ENCODE results near the gene WNT1.

WNT1 gene

GRCh38 chr12:48965298-48965838, 12.8 kb upstream of the WNT1 start:
- no peak overlapping the region for H3K9ac ChIP-seq (ENCODE audit: low read depth, low read length, poor library complexity)
- no peak overlapping the region for H2BK12ac ChIP-seq (ENCODE audit: low read length)
- H3K18ac ChIP-seq (ENCODE audit: low read length) = no peak overlapping the region
- H2AK5ac ChIP-seq (ENCODE audit: low read depth, low read length) = no peak overlapping the region
- H3K27me3 ChIP-seq (ENCODE audit: control insufficient read depth in 3 of 3, insufficient read depth in 3 of 3, low read depth in 1 of 3, low read length in 3 of 3) = peaks cover 9 to 57% (median 46%) of the 10 kb centered on the region in 3 experiments
- H3K4me3 ChIP-seq (ENCODE audit: low read length in 2 of 2) = no peak overlapping the region
- no peak overlapping the region for H3K14ac ChIP-seq (ENCODE audit: low read length)
- H3K27ac ChIP-seq (replicated peaks; ENCODE audit: low read length) = no peak overlapping the region
- no peak overlapping the region for H3K4ac ChIP-seq (ENCODE audit: low read length)
- no peaks in the 10 kb centered on the region for H3K79me1 ChIP-seq (ENCODE audit: low read depth, low read length)
- no peak overlapping the region for H2BK15ac ChIP-seq (ENCODE audit: low read length)
- no peak for DNase-seq (ENCODE audit: low spot score)
- no peaks in the 10 kb centered on the region for H3K36me3 ChIP-seq (replicated peaks in 1 of 2; ENCODE audit: control insufficient read depth in 2 of 2, insufficient read depth in 2 of 2, low read length in 2 of 2)
- H3K4me1 ChIP-seq (ENCODE audit: control insufficient read depth in 2 of 2, insufficient read depth in 1 of 2, low read depth in 1 of 2, low read length in 2 of 2) = peaks cover 2 to 4% of the 10 kb centered on the region in 2 donors
- no peak overlapping the region for H2AFZ ChIP-seq (ENCODE audit: low read length)
- no peak overlapping the region for H3K23ac ChIP-seq (ENCODE audit: low read depth, low read length, poor library complexity)
- no peak overlapping the region for H3K4me2 ChIP-seq (ENCODE audit: insufficient read depth, low read length, poor library complexity, severe bottlenecking)
- H2BK5ac ChIP-seq (ENCODE audit: low read length) = no peak overlapping the region
- H4K8ac ChIP-seq (ENCODE audit: low read depth, low read length) = no peak overlapping the region
- peaks cover 0 to 3% of the 10 kb centered on the region in 2 donors for H3K9me3 ChIP-seq (replicated peaks in 1 of 2; ENCODE audit: control insufficient read depth in 2 of 2, insufficient read depth in 1 of 2, low read depth in 1 of 2, low read length in 2 of 2)
- no peak overlapping the region for H2BK120ac ChIP-seq (ENCODE audit: low read depth, low read length)
- no peak overlapping the region for H4K91ac ChIP-seq (ENCODE audit: low read depth, low read length, poor library complexity)

DNA sequence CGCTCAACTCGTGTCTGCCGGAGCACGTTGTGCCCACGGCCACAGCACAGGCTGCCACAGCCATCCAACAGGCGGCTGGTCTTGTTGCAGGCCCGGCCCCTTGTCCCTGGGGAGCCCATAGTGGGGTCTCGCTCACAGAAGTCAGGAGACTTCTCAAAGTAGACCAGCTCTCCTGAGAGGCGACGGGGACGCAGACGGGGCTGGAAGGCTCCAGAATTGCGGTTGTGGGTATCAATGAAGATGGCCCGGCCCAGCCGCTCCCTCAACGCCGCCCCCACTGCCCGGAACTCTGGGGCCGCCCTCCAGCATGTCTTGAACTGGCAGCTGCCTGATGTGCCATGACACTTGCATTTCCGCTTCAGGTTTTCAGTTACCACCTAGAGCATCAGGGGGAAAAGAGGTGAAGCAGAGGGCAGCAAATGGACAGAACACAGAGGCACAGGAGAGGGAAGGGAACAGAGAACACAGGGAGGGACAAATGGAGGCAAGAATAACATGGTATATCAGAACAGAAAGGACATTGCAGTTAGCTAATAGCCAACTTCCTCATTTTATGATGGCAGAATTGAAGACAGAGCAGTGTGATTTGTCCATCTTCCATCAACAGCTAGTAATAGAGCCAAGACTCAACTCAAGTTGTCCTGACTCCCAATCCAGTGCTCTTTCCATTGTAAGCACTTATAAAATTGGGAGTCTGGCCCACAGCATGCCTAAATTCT, 11.8 kb upstream of the WNT1 start:
- H3K14ac ChIP-seq (ENCODE audit: low read length) = peak overlapping the region; percentile 73
- peak overlapping the region; percentile 44 for H2AK5ac ChIP-seq (ENCODE audit: low read depth, low read length)

DNA sequence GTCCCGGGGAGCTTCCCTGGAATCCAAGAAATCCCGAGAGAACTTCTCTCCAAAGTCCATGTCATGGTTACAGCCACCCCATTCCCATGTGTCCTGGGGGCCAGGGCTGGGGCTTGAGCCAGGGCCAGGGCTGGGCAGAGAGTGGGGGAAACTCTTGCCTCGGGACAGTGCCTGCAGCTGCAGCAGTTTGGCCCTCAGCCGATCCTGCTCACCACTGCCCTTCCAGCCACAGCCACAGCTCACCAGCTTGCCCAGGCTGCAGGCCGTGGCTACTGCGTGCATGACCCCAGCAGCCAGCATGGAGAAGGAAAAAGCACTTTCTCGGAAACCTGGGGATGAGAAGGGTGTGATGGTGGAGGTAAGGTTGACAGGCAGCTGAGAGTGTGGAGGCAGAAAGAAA, 10.1 kb upstream of the WNT1 start:
- Histone ChIP-seq H3K4me1 (ENCODE audit: control insufficient read depth in 2 of 2, insufficient read depth in 1 of 2, low read depth in 1 of 2, low read length in 2 of 2) (peaks cover 9 to 15% of the 10 kb centered on the region in 2 donors), H3K4me3 (ENCODE audit: low read length in 2 of 2) (peak overlapping the region in 1 of 2 donors; percentile 6), H3K4me2 (ENCODE audit: insufficient read depth, low read length, poor library complexity, severe bottlenecking) (no peak overlapping the region), H3K79me1 (ENCODE audit: low read depth, low read length) (no peaks in the 10 kb centered on the region), H4K91ac (ENCODE audit: low read depth, low read length, poor library complexity) (no peak overlapping the region), H2BK12ac (ENCODE audit: low read length) (peak overlapping the region; percentile 61), H3K4ac (ENCODE audit: low read length) (no peak overlapping the region), H2BK15ac (ENCODE audit: low read length) (no peak overlapping the region), H3K18ac (ENCODE audit: low read length) (peak overlapping the region; percentile 55), H2AFZ (ENCODE audit: low read length) (no peak overlapping the region), H2BK120ac (ENCODE audit: low read depth, low read length) (no peak overlapping the region), H3K14ac (ENCODE audit: low read length) (peak overlapping the region; percentile 58), H3K27ac (replicated peaks; ENCODE audit: low read length) (no peak overlapping the region), H2BK5ac (ENCODE audit: low read length) (no peak overlapping the region), H4K8ac (ENCODE audit: low read depth, low read length) (no peak overlapping the region), H2AK5ac (ENCODE audit: low read depth, low read length) (peak overlapping the region; percentile 7), H3K9ac (ENCODE audit: low read depth, low read length, poor library complexity) (peak overlapping the region; percentile 10), H3K36me3 (replicated peaks in 1 of 2; ENCODE audit: control insufficient read depth in 2 of 2, insufficient read depth in 2 of 2, low read length in 2 of 2) (no peaks in the 10 kb centered on the region), H3K23ac (ENCODE audit: low read depth, low read length, poor library complexity) (peak overlapping the region; percentile 77), H3K27me3 (ENCODE audit: control insufficient read depth in 3 of 3, insufficient read depth in 3 of 3, low read depth in 1 of 3, low read length in 3 of 3) (peaks cover 31 to 82% (median 73%) of the 10 kb centered on the region in 3 experiments), H3K9me3 (replicated peaks in 1 of 2; ENCODE audit: control insufficient read depth in 2 of 2, insufficient read depth in 1 of 2, low read depth in 1 of 2, low read length in 2 of 2) (peaks cover 1 to 3% of the 10 kb centered on the region in 2 donors)
- no peak for DNase-seq (ENCODE audit: low spot score)
- WGBS, 2 donors (ENCODE audit: extremely low coverage in 2 of 2, insufficient read length in 2 of 2, insufficient replicate concordance in 1 of 2) = no CpG with 5 or more reads among the region's 7 CpGs

More for the DNA sequence above, 11.8 kb upstream of the WNT1 start:
- Histone ChIP-seq H3K4me3 (ENCODE audit: low read length in 2 of 2) (no peak overlapping the region), H3K23ac (ENCODE audit: low read depth, low read length, poor library complexity) (peak overlapping the region; percentile 75), H4K91ac (ENCODE audit: low read depth, low read length, poor library complexity) (no peak overlapping the region), H3K9ac (ENCODE audit: low read depth, low read length, poor library complexity) (no peak overlapping the region), H4K8ac (ENCODE audit: low read depth, low read length) (no peak overlapping the region), H3K79me1 (ENCODE audit: low read depth, low read length) (no peaks in the 10 kb centered on the region), H2BK120ac (ENCODE audit: low read depth, low read length) (no peak overlapping the region), H3K27me3 (ENCODE audit: control insufficient read depth in 3 of 3, insufficient read depth in 3 of 3, low read depth in 1 of 3, low read length in 3 of 3) (peaks cover 18 to 66% (median 56%) of the 10 kb centered on the region in 3 experiments), H2BK15ac (ENCODE audit: low read length) (no peak overlapping the region), H3K18ac (ENCODE audit: low read length) (peak overlapping the region; percentile 61), H2BK12ac (ENCODE audit: low read length) (no peak overlapping the region), H3K27ac (replicated peaks; ENCODE audit: low read length) (no peak overlapping the region), H3K4ac (ENCODE audit: low read length) (no peak overlapping the region), H2BK5ac (ENCODE audit: low read length) (no peak overlapping the region), H3K4me1 (ENCODE audit: control insufficient read depth in 2 of 2, insufficient read depth in 1 of 2, low read depth in 1 of 2, low read length in 2 of 2) (peaks cover 9 to 12% of the 10 kb centered on the region in 2 donors), H3K9me3 (replicated peaks in 1 of 2; ENCODE audit: control insufficient read depth in 2 of 2, insufficient read depth in 1 of 2, low read depth in 1 of 2, low read length in 2 of 2) (peaks cover 0 to 3% of the 10 kb centered on the region in 2 donors), H3K36me3 (replicated peaks in 1 of 2; ENCODE audit: control insufficient read depth in 2 of 2, insufficient read depth in 2 of 2, low read length in 2 of 2) (no peaks in the 10 kb centered on the region), H2AFZ (ENCODE audit: low read length) (no peak overlapping the region), H3K4me2 (ENCODE audit: insufficient read depth, low read length, poor library complexity, severe bottlenecking) (no peak overlapping the region)
- WGBS, 2 donors (ENCODE audit: extremely low coverage in 2 of 2, insufficient read length in 2 of 2, insufficient replicate concordance in 1 of 2) = no CpG with 5 or more reads among the region's 20 CpGs
- DNase-seq (ENCODE audit: low spot score) = no peak

GRCh38 chr12:48968467-48968866, 9.7 kb upstream of the WNT1 start:
- Histone ChIP-seq H2AFZ (ENCODE audit: low read length) (no peak overlapping the region), H2AK5ac (ENCODE audit: low read depth, low read length) (no peak overlapping the region), H3K27ac (replicated peaks; ENCODE audit: low read length) (no peak overlapping the region), H4K91ac (ENCODE audit: low read depth, low read length, poor library complexity) (no peak overlapping the region), H3K4me1 (ENCODE audit: control insufficient read depth in 2 of 2, insufficient read depth in 1 of 2, low read depth in 1 of 2, low read length in 2 of 2) (peaks cover 9 to 15% of the 10 kb centered on the region in 2 donors), H3K36me3 (replicated peaks in 1 of 2; ENCODE audit: control insufficient read depth in 2 of 2, insufficient read depth in 2 of 2, low read length in 2 of 2) (no peaks in the 10 kb centered on the region), H3K9ac (ENCODE audit: low read depth, low read length, poor library complexity) (no peak overlapping the region), H2BK12ac (ENCODE audit: low read length) (no peak overlapping the region), H3K4me3 (ENCODE audit: low read length in 2 of 2) (no peak overlapping the region), H3K9me3 (replicated peaks in 1 of 2; ENCODE audit: control insufficient read depth in 2 of 2, insufficient read depth in 1 of 2, low read depth in 1 of 2, low read length in 2 of 2) (peaks cover 1 to 3% of the 10 kb centered on the region in 2 donors), H3K79me1 (ENCODE audit: low read depth, low read length) (no peaks in the 10 kb centered on the region), H3K14ac (ENCODE audit: low read length) (no peak overlapping the region), H3K23ac (ENCODE audit: low read depth, low read length, poor library complexity) (no peak overlapping the region), H3K18ac (ENCODE audit: low read length) (no peak overlapping the region), H2BK5ac (ENCODE audit: low read length) (no peak overlapping the region), H3K4ac (ENCODE audit: low read length) (no peak overlapping the region), H3K27me3 (ENCODE audit: control insufficient read depth in 3 of 3, insufficient read depth in 3 of 3, low read depth in 1 of 3, low read length in 3 of 3) (peaks cover 35 to 86% (median 77%) of the 10 kb centered on the region in 3 experiments), H4K8ac (ENCODE audit: low read depth, low read length) (no peak overlapping the region), H3K4me2 (ENCODE audit: insufficient read depth, low read length, poor library complexity, severe bottlenecking) (no peak overlapping the region), H2BK15ac (ENCODE audit: low read length) (no peak overlapping the region), H2BK120ac (ENCODE audit: low read depth, low read length) (no peak overlapping the region)
- WGBS, 2 donors (ENCODE audit: extremely low coverage in 2 of 2, insufficient read length in 2 of 2, insufficient replicate concordance in 1 of 2) = no CpG with 5 or more reads among the region's 3 CpGs
- DNase-seq (ENCODE audit: low spot score) = no peak

Measured in neuronal stem cell (in vitro differentiated cells).